ENCODE measurements around the gene C1QTNF1.

DNA sequence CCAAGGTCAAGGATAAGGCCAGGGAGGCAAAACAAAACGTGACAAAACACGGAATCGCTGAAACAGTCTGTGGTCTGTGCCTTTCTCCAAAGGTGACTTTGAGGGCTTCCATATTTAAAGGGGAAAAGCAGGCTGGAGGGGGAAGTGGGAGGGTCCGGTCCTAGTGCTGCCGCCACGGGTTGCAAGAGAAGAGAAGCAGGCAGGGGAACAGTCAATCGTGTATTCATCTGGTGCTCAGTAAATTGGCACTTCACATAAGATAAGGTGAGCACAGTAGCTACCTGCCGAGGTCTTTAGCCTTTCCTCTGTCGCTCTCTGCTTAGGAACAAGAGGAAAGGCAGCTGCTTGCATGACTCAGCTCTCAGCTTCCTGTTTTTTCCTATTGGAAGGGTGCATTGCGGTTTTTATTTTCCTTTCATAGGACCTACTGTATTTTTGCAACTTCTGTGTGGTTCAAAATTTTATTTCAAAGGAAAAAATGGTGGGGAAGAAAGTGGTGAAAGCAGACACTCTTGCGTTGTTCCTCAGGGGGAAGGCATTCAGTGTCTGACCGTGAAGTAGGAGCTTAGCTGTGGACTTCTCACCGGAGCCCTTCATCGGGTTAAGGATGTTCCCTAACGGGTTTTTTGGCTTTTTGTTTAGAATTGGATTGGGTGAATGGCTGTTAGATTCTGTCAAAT is 37.2 kb upstream of the C1QTNF1 start:
- TF ChIP-seq POLR2AphosphoS5 (IDR thresholded peaks at IDR 0.05; ENCODE audit: low read depth, low read length) = peak; percentile 36; the same call in 1 of the 2 replicates
- no peak for TF ChIP-seq ELF1 (IDR thresholded peaks at IDR 0.05; ENCODE audit: borderline replicate concordance, low read depth)
- TF ChIP-seq POLR2A (IDR thresholded peaks at IDR 0.05; ENCODE audit: borderline replicate concordance, extremely low read depth, insufficient read depth, insufficient read length) = no peak
- no peak for TF ChIP-seq CTCF (IDR thresholded peaks at IDR 0.05 in 2 of 3, conservative IDR thresholded peaks at IDR 0.05 in 1 of 3; ENCODE audit: borderline replicate concordance in 1 of 3, insufficient read depth in 1 of 3, low read depth in 2 of 3, low read length in 2 of 3)
- TF ChIP-seq EZH2 (IDR thresholded peaks at IDR 0.05) = no peak
- TF ChIP-seq SIN3A (IDR thresholded peaks at IDR 0.05; ENCODE audit: low read depth) = no peak
- no peak for TF ChIP-seq MAX (IDR thresholded peaks at IDR 0.05)
- TF ChIP-seq, protein P1, sequence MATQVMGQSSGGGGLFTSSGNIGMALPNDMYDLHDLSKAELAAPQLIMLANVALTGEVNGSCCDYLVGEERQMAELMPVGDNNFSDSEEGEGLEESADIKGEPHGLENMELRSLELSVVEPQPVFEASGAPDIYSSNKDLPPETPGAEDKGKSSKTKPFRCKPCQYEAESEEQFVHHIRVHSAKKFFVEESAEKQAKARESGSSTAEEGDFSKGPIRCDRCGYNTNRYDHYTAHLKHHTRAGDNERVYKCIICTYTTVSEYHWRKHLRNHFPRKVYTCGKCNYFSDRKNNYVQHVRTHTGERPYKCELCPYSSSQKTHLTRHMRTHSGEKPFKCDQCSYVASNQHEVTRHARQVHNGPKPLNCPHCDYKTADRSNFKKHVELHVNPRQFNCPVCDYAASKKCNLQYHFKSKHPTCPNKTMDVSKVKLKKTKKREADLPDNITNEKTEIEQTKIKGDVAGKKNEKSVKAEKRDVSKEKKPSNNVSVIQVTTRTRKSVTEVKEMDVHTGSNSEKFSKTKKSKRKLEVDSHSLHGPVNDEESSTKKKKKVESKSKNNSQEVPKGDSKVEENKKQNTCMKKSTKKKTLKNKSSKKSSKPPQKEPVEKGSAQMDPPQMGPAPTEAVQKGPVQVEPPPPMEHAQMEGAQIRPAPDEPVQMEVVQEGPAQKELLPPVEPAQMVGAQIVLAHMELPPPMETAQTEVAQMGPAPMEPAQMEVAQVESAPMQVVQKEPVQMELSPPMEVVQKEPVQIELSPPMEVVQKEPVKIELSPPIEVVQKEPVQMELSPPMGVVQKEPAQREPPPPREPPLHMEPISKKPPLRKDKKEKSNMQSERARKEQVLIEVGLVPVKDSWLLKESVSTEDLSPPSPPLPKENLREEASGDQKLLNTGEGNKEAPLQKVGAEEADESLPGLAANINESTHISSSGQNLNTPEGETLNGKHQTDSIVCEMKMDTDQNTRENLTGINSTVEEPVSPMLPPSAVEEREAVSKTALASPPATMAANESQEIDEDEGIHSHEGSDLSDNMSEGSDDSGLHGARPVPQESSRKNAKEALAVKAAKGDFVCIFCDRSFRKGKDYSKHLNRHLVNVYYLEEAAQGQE (IDR thresholded peaks at IDR 0.05; ENCODE audit: low read depth) = no peak
- TF ChIP-seq ATF3 (IDR thresholded peaks at IDR 0.05) = no peak
- no peak for TF ChIP-seq RAD21 (IDR thresholded peaks at IDR 0.05; ENCODE audit: low read depth)
- no peak for TF ChIP-seq YY1 (IDR thresholded peaks at IDR 0.05; ENCODE audit: extremely low read depth, insufficient replicate concordance, low read depth, low read length)
- TF ChIP-seq, protein P2, sequence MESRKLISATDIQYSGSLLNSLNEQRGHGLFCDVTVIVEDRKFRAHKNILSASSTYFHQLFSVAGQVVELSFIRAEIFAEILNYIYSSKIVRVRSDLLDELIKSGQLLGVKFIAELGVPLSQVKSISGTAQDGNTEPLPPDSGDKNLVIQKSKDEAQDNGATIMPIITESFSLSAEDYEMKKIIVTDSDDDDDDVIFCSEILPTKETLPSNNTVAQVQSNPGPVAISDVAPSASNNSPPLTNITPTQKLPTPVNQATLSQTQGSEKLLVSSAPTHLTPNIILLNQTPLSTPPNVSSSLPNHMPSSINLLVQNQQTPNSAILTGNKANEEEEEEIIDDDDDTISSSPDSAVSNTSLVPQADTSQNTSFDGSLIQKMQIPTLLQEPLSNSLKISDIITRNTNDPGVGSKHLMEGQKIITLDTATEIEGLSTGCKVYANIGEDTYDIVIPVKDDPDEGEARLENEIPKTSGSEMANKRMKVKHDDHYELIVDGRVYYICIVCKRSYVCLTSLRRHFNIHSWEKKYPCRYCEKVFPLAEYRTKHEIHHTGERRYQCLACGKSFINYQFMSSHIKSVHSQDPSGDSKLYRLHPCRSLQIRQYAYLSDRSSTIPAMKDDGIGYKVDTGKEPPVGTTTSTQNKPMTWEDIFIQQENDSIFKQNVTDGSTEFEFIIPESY (IDR thresholded peaks at IDR 0.05; ENCODE audit: extremely low read depth, insufficient replicate concordance, low read length) = no peak

Data from HCT116 (cell line).